GM12878 (cell line): Measurements from ENCODE around the gene TYK2. TPM values are rescaled to one million over a fixed set of nuclear protein-coding genes. Genes with fewer than 3 reads are reported as not detected.
A peak's percentile ranks its signal among the peaks of the same experiment; 100 is the strongest.

Experiments
- ATAC-seq: fragments of 200-7000 bp; cut with Tn5 transposase; 3 replicates; pipeline ENCODE4 v1.9.1; 2020; ENCODE audit warnings: mild to moderate bottlenecking, moderate library complexity
- BruUV-seq: library from RNA; stranded (reverse); fragments of 400-500 nt; replicated peaks from 2 replicates; lab custom pipeline; 2021; lab: Mats Ljungman, UMichigan
- CTCF ChIA-PET: fragments of 300-600 bp; sonication (Branson Sonifier 250); formaldehyde crosslinking; extraction: SDS; loops from one replicate; lab custom pipeline; 2021; ENCODE audit warnings: inconsistent platforms; lab: Yijun Ruan, JAX
- POLR2A ChIA-PET: fragments of 350-600 bp; formaldehyde crosslinking; extraction: SDS; loops from one replicate; lab custom pipeline; 2021; ENCODE audit warnings: inconsistent platforms; lab: Charles Lee
- RAD21 ChIA-PET: fragments of 300-600 bp; sonication (Branson Sonifier 250); formaldehyde crosslinking; loops from one replicate; lab custom pipeline; 2023; ENCODE audit warnings: antibody characterized with exemption; ENCODE audit not compliant: unreplicated experiment; lab: Charles Lee
- SMC1A ChIA-PET: fragments of 300-600 bp; sonication (Branson Sonifier 250); formaldehyde crosslinking; loops from one replicate; lab custom pipeline; 2023; ENCODE audit not compliant: unreplicated experiment, uncharacterized antibody; lab: Charles Lee
- DNase-seq: peaks from one replicate; pipeline ENCODE4 v3.0.0-alpha.2; 2011; ENCODE audit warnings: low read depth, low spot score
- FAIRE-seq: peaks from 3 replicates; lab custom pipeline; 2011; peaks lifted over from hg19 to GRCh38; lab: Jason Lieb, UNC
- H2AFZ ChIP-seq: 2 replicates; pipeline ENCODE4 v1.6.0; 2011; ENCODE audit warnings: low read depth, low read length, control low read depth; ENCODE audit not compliant: control insufficient read depth
- H3K27ac ChIP-seq: 2 replicates; pipeline ENCODE4 v1.5.1; 2011; ENCODE audit warnings: control low read depth; ENCODE audit not compliant: control insufficient read depth, insufficient read depth
- H3K27me3 ChIP-seq, 2 experiments: replicated peaks in 1 of 2; 2 replicates each; pipeline versions ENCODE4 v1.6.0 to v1.6.1; 2011; ENCODE audit warnings: low read length in 1 of 2; ENCODE audit not compliant: control insufficient read depth in 2 of 2, insufficient read depth in 2 of 2
- H3K36me3 ChIP-seq, 2 experiments: 2 replicates each; pipeline ENCODE4 v1.5.1; 2011; ENCODE audit warnings: low read length in 1 of 2; ENCODE audit not compliant: control insufficient read depth in 2 of 2, insufficient read depth in 2 of 2
- H3K4me1 ChIP-seq: 2 replicates; pipeline ENCODE4 v1.6.1; 2011; ENCODE audit warnings: mild to moderate bottlenecking, low read length, moderate library complexity, mixed read lengths; ENCODE audit not compliant: control insufficient read depth, insufficient read depth
- H3K4me2 ChIP-seq: 2 replicates; pipeline ENCODE4 v1.6.0; 2011; ENCODE audit warnings: control low read depth; ENCODE audit not compliant: control insufficient read depth, insufficient read depth
- H3K4me3 ChIP-seq: fragments of 200-600 bp; sonication (generic); 2 replicates; pipeline ENCODE4 v1.5.1; 2016
- H3K79me2 ChIP-seq: 2 replicates; pipeline ENCODE4 v1.6.0; 2011; ENCODE audit warnings: low read length; ENCODE audit not compliant: control insufficient read depth, insufficient read depth
- H3K9ac ChIP-seq: 2 replicates; pipeline ENCODE4 v1.8.0; 2011; ENCODE audit warnings: low read length, control low read depth, mixed read lengths; ENCODE audit not compliant: control insufficient read depth, insufficient read depth
- H3K9me3 ChIP-seq: replicated peaks from 3 replicates; pipeline ENCODE4 v1.5.1; 2011; ENCODE audit warnings: mild to moderate bottlenecking, low read length; ENCODE audit not compliant: control insufficient read depth, insufficient read depth
- H4K20me1 ChIP-seq: 2 replicates; pipeline ENCODE4 v1.6.0; 2011; ENCODE audit not compliant: control insufficient read depth, insufficient read depth
- ASH2L ChIP-seq: fragments of 300-600, 200-600 bp; sonication (generic); IDR thresholded peaks from 2 replicates; pipeline ENCODE4 v1.6.1; 2017; ENCODE audit warnings: low read depth, mild to moderate bottlenecking, borderline replicate concordance
- BACH1 ChIP-seq: fragments of 450-650 bp; IDR thresholded peaks from 2 replicates; pipeline ENCODE4 v1.6.1; 2017; ENCODE audit warnings: mild to moderate bottlenecking, borderline replicate concordance
- CBX5 ChIP-seq: sonication (generic); IDR thresholded peaks from 2 replicates; pipeline ENCODE4 v1.6.1; 2016; ENCODE audit warnings: low read depth, moderate library complexity, mild to moderate bottlenecking, inconsistent platforms
- CHD1 ChIP-seq: IDR thresholded peaks from 2 replicates; pipeline ENCODE4 v1.6.1; 2012; ENCODE audit warnings: low read depth, low read length, improper control_type of control experiment
- CTCF ChIP-seq, 3 experiments: IDR thresholded peaks in 2 of 3; conservative IDR thresholded peaks in 1 of 3; 2 replicates each; pipeline ENCODE4 v1.5.1; 2011; ENCODE audit warnings: low read depth in 3 of 3, low read length in 3 of 3, mild to moderate bottlenecking in 3 of 3, control low read depth in 2 of 3, moderate library complexity in 2 of 3, inconsistent platforms in 1 of 3, mixed read lengths in 1 of 3; ENCODE audit not compliant: control insufficient read depth in 2 of 3, insufficient read depth in 1 of 3; ENCODE audit errors: extremely low read depth in 1 of 3
- EGR1 ChIP-seq, 2 experiments: IDR thresholded peaks; 1 replicate in 1 of 2; 2 replicates in 1 of 2; pipeline ENCODE4 v1.6.1; 2011 to 2012; ENCODE audit warnings: low read depth in 2 of 2, low read length in 2 of 2, borderline replicate concordance in 1 of 2, mild to moderate bottlenecking in 1 of 2, moderate library complexity in 1 of 2
- EP300 ChIP-seq, 2 experiments: fragments of 150-350 bp in 1 of 2; IDR thresholded peaks; 2 replicates each; pipeline ENCODE4 v1.6.1; 2011 to 2012; ENCODE audit warnings: low read depth in 2 of 2, low read length in 2 of 2, borderline replicate concordance in 1 of 2, improper control_type of control experiment in 1 of 2, inconsistent platforms in 1 of 2; ENCODE audit not compliant: control insufficient read depth in 1 of 2
- GABPA ChIP-seq: IDR thresholded peaks from 2 replicates; pipeline ENCODE4 v1.6.1; 2014; ENCODE audit warnings: antibody characterized with exemption, low read depth, mild to moderate bottlenecking, inconsistent platforms
- HDGF ChIP-seq: fragments of 450-650 bp; IDR thresholded peaks from 2 replicates; pipeline ENCODE4 v1.6.1; 2016; ENCODE audit warnings: antibody characterized with exemption
- IKZF2 ChIP-seq, 2 experiments: fragments of 450-650 bp; IDR thresholded peaks; 2 replicates each; pipeline ENCODE4 v1.6.1; 2017; ENCODE audit warnings: mild to moderate bottlenecking in 2 of 2, moderate library complexity in 2 of 2
- JUNB ChIP-seq: IDR thresholded peaks from 2 replicates; pipeline ENCODE4 v1.6.1; 2016; ENCODE audit warnings: antibody characterized with exemption, mild to moderate bottlenecking
- RAD21 ChIP-seq: IDR thresholded peaks from 2 replicates; pipeline ENCODE4 v1.6.1; 2011; ENCODE audit warnings: mild to moderate bottlenecking, low read depth, low read length, moderate library complexity; ENCODE audit not compliant: insufficient read depth
- RELA ChIP-seq: fragments of 450-650 bp; IDR thresholded peaks from 2 replicates; pipeline ENCODE4 v1.8.0; 2014; ENCODE audit warnings: borderline replicate concordance; ENCODE audit not compliant: partially characterized antibody
- SIX5 ChIP-seq: IDR thresholded peaks from 2 replicates; pipeline ENCODE4 v1.6.1; 2011; ENCODE audit warnings: mild to moderate bottlenecking, low read depth, low read length, moderate library complexity; ENCODE audit not compliant: severe bottlenecking
- SMAD5 ChIP-seq: IDR thresholded peaks from 2 replicates; pipeline ENCODE4 v1.6.1; 2016; ENCODE audit warnings: antibody characterized with exemption, low read depth
- SRF ChIP-seq, 2 experiments: IDR thresholded peaks; 2 replicates each; pipeline ENCODE4 v1.6.1; 2011; ENCODE audit warnings: low read depth in 2 of 2, low read length in 2 of 2, mild to moderate bottlenecking in 1 of 2, moderate library complexity in 1 of 2
- STAT1 ChIP-seq: fragments of 450-650 bp; conservative IDR thresholded peaks from 2 replicates; pipeline ENCODE4 v1.6.1; 2014; ENCODE audit warnings: antibody characterized with exemption, mild to moderate bottlenecking
- TCF12 ChIP-seq: IDR thresholded peaks from 2 replicates; pipeline ENCODE4 v1.6.1; 2011; ENCODE audit warnings: low read depth, mild to moderate bottlenecking, low read length
- TCF3 ChIP-seq: IDR thresholded peaks from 2 replicates; pipeline ENCODE4 v1.6.1; 2012; ENCODE audit warnings: low read depth, mild to moderate bottlenecking, low read length, borderline replicate concordance; ENCODE audit not compliant: insufficient read depth
- WRNIP1 ChIP-seq: IDR thresholded peaks from 2 replicates; pipeline ENCODE4 v1.6.1; 2011; ENCODE audit warnings: low read depth, low read length, improper control_type of control experiment, borderline replicate concordance
- YBX1 ChIP-seq: fragments of 450-650 bp; IDR thresholded peaks from 2 replicates; pipeline ENCODE4 v1.6.1; 2016; ENCODE audit warnings: antibody characterized with exemption
- ZNF384 ChIP-seq: IDR thresholded peaks from 2 replicates; pipeline ENCODE4 v1.6.1; 2012; ENCODE audit warnings: low read depth, mild to moderate bottlenecking, low read length, improper control_type of control experiment, borderline replicate concordance
- ZSCAN29 ChIP-seq: fragments of 450-650 bp; IDR thresholded peaks from 2 replicates; pipeline ENCODE4 v1.6.1; 2017; ENCODE audit warnings: mild to moderate bottlenecking, moderate library complexity
- WGBS: methylation state at CpG from one replicate; pipeline ENCODE4 v1.1.6; 2016; ENCODE audit warnings: low lambda C conversion rate; ENCODE audit not compliant: insufficient replicate concordance, insufficient coverage; ENCODE audit errors: missing lambda C conversion rate; 5-methylcytosine and 5-hydroxymethylcytosine counted together
- in situ Hi-C: fragments of 300-500 bp; cut with MboI; formaldehyde crosslinking; loops from 9 replicates; pipeline ENCODE4 v1.14.3; 2018; ENCODE audit warnings: mixed read lengths
- intact Hi-C: fragments of 100-400 bp; cut with micrococcal nuclease; formaldehyde crosslinking; loops from one replicate; pipeline ENCODE4 v1.14.2; 2022; ENCODE audit not compliant: unreplicated experiment
- polyA plus RNA-seq, 11 experiments: library from polyadenylated mRNA; depleted of rRNA in 4 of 11; unstranded in 6 of 11; stranded (reverse) in 5 of 11; fragments of >200 nt; fragmentation: Nextera tagmentation in 4 of 11; fragmentation: Illumina TruSeq in 1 of 11; extraction: Ambion mirVana in 4 of 11; extraction: Trizol in 1 of 11; gene quantifications; 1 replicate in 1 of 11; 2 replicates in 10 of 11; pipeline versions ENCODE4 v1.2.1 to v1.2.3, GENCODE V29; 2011 to 2016; ENCODE audit warnings: inconsistent platforms in 2 of 11, missing spikeins in 2 of 11, low read depth in 1 of 11
- total RNA-seq, 4 experiments: library from RNA; depleted of rRNA in 3 of 4; stranded (reverse); fragments of >200 nt in 3 of 4; fragmentation: Illumina TruSeq in 1 of 4; extraction: Trizol in 1 of 4; gene quantifications; 2 replicates each; pipeline versions ENCODE4 v1.2.1 to v1.2.3, GENCODE V29; 2013 to 2021

TYK2 gene
- total and polyA plus RNA-seq, 10 of the 15 experiments (the other 5 are each of a cell fraction or from before 2014, with no cell fraction given): 36.4 to 364 (median 179) TPM

DNA sequence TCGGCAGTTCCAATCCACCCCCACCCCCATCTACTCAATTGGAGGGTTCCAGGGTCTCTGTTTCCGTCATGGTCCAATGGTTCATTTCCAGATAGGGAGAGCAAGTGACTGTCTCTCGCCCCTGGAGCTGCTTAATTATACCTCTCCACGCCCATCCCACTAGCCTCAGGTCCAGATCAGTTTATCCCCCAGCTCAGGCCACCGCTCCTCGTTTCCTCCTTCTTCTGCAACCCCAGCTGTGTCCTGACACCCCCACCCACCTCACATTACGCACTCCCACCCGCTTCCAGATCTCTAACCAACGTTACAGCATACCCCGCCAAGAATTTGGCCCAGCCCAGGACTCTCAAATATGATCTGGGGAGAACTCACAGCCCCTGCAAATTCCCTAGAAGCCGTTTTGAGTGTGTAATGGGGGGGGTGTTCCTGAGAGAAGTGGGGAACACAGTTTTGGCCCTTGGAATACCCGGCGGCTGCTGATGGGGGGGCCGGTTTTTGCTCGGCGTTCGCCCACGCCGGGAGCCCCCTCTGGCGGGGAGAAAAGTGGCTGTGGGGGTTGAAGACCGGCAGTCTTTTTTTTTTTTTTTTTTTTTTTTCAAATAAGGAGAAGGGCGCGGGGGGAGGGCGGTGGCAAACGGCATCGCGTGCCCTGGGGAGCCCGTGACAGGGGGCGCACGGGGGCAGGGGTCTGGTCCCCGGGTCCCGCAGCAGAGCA, 38.3 kb upstream of the TYK2 start:
- Histone ChIP-seq H3K36me3 (no peaks in the 10 kb centered on the region), H3K4me1 (peaks cover 47% of the 10 kb centered on the region), H3K9me3 (peaks cover 2% of the 10 kb centered on the region; the same call in 2 of the 3 replicates), H3K4me2 (peak overlapping the region; percentile 74), H2AFZ (no peak overlapping the region; the same call in 1 of the 2 replicates), H3K27ac (no peak overlapping the region), H3K9ac (no peak overlapping the region), H3K27me3 (peaks cover 0 to 17% of the 10 kb centered on the region in 2 experiments; a peak in 3 of 4 replicates), H3K4me3 (no peak overlapping the region), H4K20me1 (no peaks in the 10 kb centered on the region; the same call in 1 of the 2 replicates), H3K79me2 (no peaks in the 10 kb centered on the region)
- no peak for FAIRE-seq
- intact Hi-C loops (loop anchor here (10.0 kb wide), 1 partner anchor 236 kb away; the partner anchor contains the start of gene ILF3), in situ Hi-C loops (no loop called here)
- ChIA-PET CTCF (interaction anchor here (1.0 to 28.5 kb wide), 7 partner anchors 7 to 168 kb away, joined by 3 to 1053 read pairs (median 4); partner anchors contain the start of genes CDC37, ICAM1 and PDE4A), RAD21 (interaction anchor here (0.8 to 10.2 kb wide), 11 partner anchors 9 to 281 kb away, joined by 3 to 209 read pairs (median 4); partner anchors contain the start of genes CDC37 and DNMT1), POLR2A (interaction anchor here (0.5 to 7.8 kb wide), 8 partner anchors 8 to 148 kb away, joined by 3 to 122 read pairs (median 5); partner anchors contain the start of genes CDC37, ICAM1 and TYK2), SMC1A (interaction anchor here (1.0 to 16.0 kb wide), 5 partner anchors 10 to 148 kb away, joined by 3 to 364 read pairs (median 6); partner anchors contain the start of genes CDC37, ICAM1 and PDE4A)
- DNase-seq: no peak
- 5% methylated on average over 26 of the region's 32 CpGs for WGBS
- ATAC-seq: no peak
- no TSS peak for BruUV-seq
- TF ChIP-seq CTCF (IDR thresholded peaks at IDR 0.05 in 2 of 3, conservative IDR thresholded peaks at IDR 0.05 in 1 of 3; ENCODE audit: control insufficient read depth in 2 of 3, extremely low read depth in 1 of 3, insufficient read depth in 1 of 3, low read depth in 3 of 3, low read length in 3 of 3): peak in 1 of 3 experiments; percentile 20; a peak in 1 of 6 replicates
- TF ChIP-seq SRF (IDR thresholded peaks at IDR 0.05; ENCODE audit: low read depth in 2 of 2, low read length in 2 of 2): peak in 1 of 2 experiments; percentile 29; a peak in 1 of 4 replicates
- no peak for TF ChIP-seq SMAD5
- no peak for TF ChIP-seq SIX5
- no peak for TF ChIP-seq YBX1
- no peak for TF ChIP-seq ASH2L
- no peak for TF ChIP-seq TCF3
- TF ChIP-seq ZNF384: peak; percentile 87
- TF ChIP-seq CHD1: no peak
- TF ChIP-seq RAD21: peak; percentile 38; the same call in 1 of the 2 replicates
- no peak for TF ChIP-seq TCF12
- TF ChIP-seq STAT1: no peak
- TF ChIP-seq EGR1 (IDR thresholded peaks at IDR 0.05; ENCODE audit: borderline replicate concordance in 1 of 2, low read depth in 2 of 2, low read length in 2 of 2): peak in 1 of 2 experiments; percentile 79; a peak in 1 of 3 replicates
- no peak for TF ChIP-seq JUNB
- TF ChIP-seq GABPA: no peak
- no peak for TF ChIP-seq WRNIP1
- no peak for TF ChIP-seq RELA
- TF ChIP-seq IKZF2 (IDR thresholded peaks at IDR 0.05): 0 out of 4 replicates have a peak, but pooled peaks have one; percentile 7 to 12
- no peak for TF ChIP-seq EP300 (IDR thresholded peaks at IDR 0.05; ENCODE audit: borderline replicate concordance in 1 of 2, control insufficient read depth in 1 of 2, low read depth in 2 of 2, low read length in 2 of 2)
- TF ChIP-seq BACH1: no peak
- TF ChIP-seq ZSCAN29: no peak
- TF ChIP-seq HDGF: peak; percentile 51; the same call in 1 of the 2 replicates
- TF ChIP-seq CBX5: no peak
